ENCODE data around the gene HDAC9.

- TF ChIP-seq CTCF (IDR thresholded peaks at IDR 0.05) (no peak), POLR2A (IDR thresholded peaks at IDR 0.05) (no peak)
Measured at GRCh38 chr7:18715988-18716387, 220.4 kb downstream of the HDAC9 start.
